ENCODE results near the gene TMEM221. TPM values are rescaled to one million over a fixed set of nuclear protein-coding genes. Genes with fewer than 3 reads are reported as not detected.

Gene TMEM221
- total and polyA plus RNA-seq, 9 of the 15 experiments (the other 6 are each of a cell fraction or from before 2014, with no cell fraction given), result 0.06 to 0.35 TPM; not detected in 7

GRCh38 chr19:17482877-17483604, 34.6 kb upstream of the TMEM221 start (continued):
- TF ChIP-seq HMGXB4 (CRISPR knock-in tag; IDR thresholded peaks at IDR 0.05) (no peak), MTA1 (IDR thresholded peaks at IDR 0.05; ENCODE audit: borderline replicate concordance) (no peak; the same call in 1 of the 2 replicates), HIVEP1 (CRISPR knock-in tag; IDR thresholded peaks at IDR 0.05) (no peak), KDM1A (IDR thresholded peaks at IDR 0.05) (peak; percentile 23 to 29; a peak in 2 of 4 replicates), ZNF318 (IDR thresholded peaks at IDR 0.05; ENCODE audit: borderline replicate concordance in 1 of 2, low read depth in 1 of 2) (peak in 1 of 2 experiments; percentile 80; a peak in 2 of 4 replicates), TGIF2 (CRISPR knock-in tag; IDR thresholded peaks at IDR 0.05) (no peak), CUX1 (CRISPR knock-in tag; IDR thresholded peaks at IDR 0.05) (no peak), TSC22D4 (tag; IDR thresholded peaks at IDR 0.05) (peak; percentile 100), SPI1 (IDR thresholded peaks at IDR 0.05; ENCODE audit: borderline replicate concordance, low read depth, low read length) (no peak), HNRNPUL1 (IDR thresholded peaks at IDR 0.05; ENCODE audit: low read length) (no peak)

All from K562 (cell line).